K562 (cell line): ENCODE results near the gene BEST3. TPM values are rescaled to one million over a fixed set of nuclear protein-coding genes. Genes with fewer than 3 reads are reported as not detected.

ENCODE experiments used
- CBX3 ChIP-seq, 2 experiments: IDR thresholded peaks; 1 replicate in 1 of 2; 2 replicates in 1 of 2; pipeline ENCODE4 v1.6.1; 2012; ENCODE audit warnings: inconsistent platforms in 2 of 2, low read length in 2 of 2, borderline replicate concordance in 1 of 2, control low read depth in 1 of 2
- CHD1 ChIP-seq: fragments of 200-600 bp; sonication (generic); IDR thresholded peaks from one replicate; pipeline ENCODE4 v1.6.1; 2012; ENCODE audit warnings: mild to moderate bottlenecking, moderate library complexity, low read length, inconsistent platforms
- CREB5 ChIP-seq: fragments of 250-450 bp; sonication (Bioruptor Pico); IDR thresholded peaks from 2 replicates; pipeline ENCODE4 v1.5.0; 2020; ENCODE audit warnings: mild to moderate bottlenecking
- FOXM1 ChIP-seq, 2 experiments: fragments of 450-650 bp in 1 of 2; sonication (generic) in 1 of 2; formaldehyde crosslinking in 1 of 2; IDR thresholded peaks; 2 replicates each; pipeline versions ENCODE4 v1.6.1 to v1.9.0; 2017 to 2022; ENCODE audit warnings: low read depth in 2 of 2, mild to moderate bottlenecking in 2 of 2, missing genetic modification reagents in 1 of 2, moderate library complexity in 1 of 2
- GTF2B ChIP-seq: IDR thresholded peaks from 2 replicates; pipeline ENCODE4 v1.6.1; 2011; ENCODE audit not compliant: insufficient read length; ENCODE audit errors: extremely low read depth
- GTF2E2 ChIP-seq: fragments of 200-800 bp; sonication (Bioruptor generic); IDR thresholded peaks from 2 replicates; pipeline ENCODE4 v1.6.1; 2016; ENCODE audit warnings: missing genetic modification characterization, missing compliant biosample characterization
- GTF2F1 ChIP-seq: IDR thresholded peaks from 2 replicates; pipeline ENCODE4 v1.6.1; 2011; ENCODE audit warnings: low read depth, low read length, improper control_type of control experiment
- HDAC3 ChIP-seq: fragments of 450-650 bp; IDR thresholded peaks from 2 replicates; pipeline ENCODE4 v1.6.1; 2018; ENCODE audit warnings: borderline replicate concordance, mild to moderate bottlenecking, moderate library complexity; ENCODE audit not compliant: partially characterized antibody
- HES1 ChIP-seq: fragments of 450-650 bp; IDR thresholded peaks from 2 replicates; pipeline ENCODE4 v1.6.1; 2016; ENCODE audit warnings: low read depth, mild to moderate bottlenecking, moderate library complexity
- MAFF ChIP-seq: IDR thresholded peaks from 2 replicates; pipeline ENCODE4 v1.6.1; 2012; ENCODE audit warnings: low read length, improper control_type of control experiment
- MIER1 ChIP-seq: fragments of 450-650 bp; IDR thresholded peaks from 2 replicates; pipeline ENCODE4 v1.6.1; 2016; ENCODE audit warnings: antibody characterized with exemption, mild to moderate bottlenecking, low read depth
- MITF ChIP-seq: IDR thresholded peaks from 2 replicates; pipeline ENCODE4 v1.6.1; 2014; ENCODE audit warnings: antibody characterized with exemption
- NFATC3 ChIP-seq: fragments of 450-650 bp; IDR thresholded peaks from 2 replicates; pipeline ENCODE4 v1.6.1; 2017; ENCODE audit warnings: mild to moderate bottlenecking
- NR1H2 ChIP-seq: sonication (generic); formaldehyde crosslinking; IDR thresholded peaks from 2 replicates; pipeline ENCODE4 v1.4.0; 2020; ENCODE audit warnings: mild to moderate bottlenecking, missing genetic modification reagents
- PHTF2 ChIP-seq: fragments of 250-450 bp; sonication (Bioruptor Pico); IDR thresholded peaks from 2 replicates; pipeline ENCODE4 v1.5.0; 2021; ENCODE audit warnings: mild to moderate bottlenecking
- PTTG1 ChIP-seq: fragments of 450-650 bp; IDR thresholded peaks from 2 replicates; pipeline ENCODE4 v1.6.1; 2016; ENCODE audit warnings: low read depth, mild to moderate bottlenecking, missing genetic modification characterization, missing compliant biosample characterization
- RUNX1 ChIP-seq: sonication (generic); IDR thresholded peaks from 2 replicates; pipeline ENCODE4 v1.6.1; 2016; ENCODE audit warnings: antibody characterized with exemption, low read depth
- SIX5 ChIP-seq, 2 experiments: IDR thresholded peaks; 2 replicates each; pipeline ENCODE4 v1.6.1; 2011; ENCODE audit warnings: low read length in 2 of 2, borderline replicate concordance in 1 of 2, low read depth in 1 of 2, mild to moderate bottlenecking in 1 of 2, moderate library complexity in 1 of 2; ENCODE audit not compliant: insufficient read depth in 1 of 2
- SPI1 ChIP-seq: IDR thresholded peaks from 2 replicates; pipeline ENCODE4 v1.6.1; 2011; ENCODE audit warnings: low read depth, low read length, control low read depth, borderline replicate concordance
- TEAD4 ChIP-seq, 2 experiments: sonication (generic) in 1 of 2; formaldehyde crosslinking in 1 of 2; IDR thresholded peaks; 2 replicates each; pipeline versions ENCODE4 v1.6.1 to v1.8.0; 2012 to 2022; ENCODE audit warnings: borderline replicate concordance in 1 of 2, inconsistent platforms in 1 of 2, low read length in 1 of 2, mild to moderate bottlenecking in 1 of 2, missing genetic modification reagents in 1 of 2
- ZBTB34 ChIP-seq: fragments of 250-450 bp; sonication (Bioruptor Pico); IDR thresholded peaks from 2 replicates; pipeline ENCODE4 v1.8.0; 2021; ENCODE audit warnings: mild to moderate bottlenecking, moderate library complexity
- ZC3H11A ChIP-seq: IDR thresholded peaks from 2 replicates; pipeline ENCODE4 v1.6.1; 2012; ENCODE audit warnings: low read depth, low read length, improper control_type of control experiment
- ZNF146 ChIP-seq: IDR thresholded peaks from one replicate; pipeline ENCODE4 v1.6.1; 2018; ENCODE audit warnings: missing compliant biosample characterization; ENCODE audit not compliant: unreplicated experiment
- ZNF316 ChIP-seq: fragments of 450-650 bp; IDR thresholded peaks from 2 replicates; pipeline ENCODE4 v1.6.1; 2016
- ZSCAN32 ChIP-seq: fragments of 450-650 bp; formaldehyde crosslinking; IDR thresholded peaks from 2 replicates; pipeline ENCODE4 v1.4.0; 2020; ENCODE audit warnings: mild to moderate bottlenecking, moderate library complexity
- polyA plus RNA-seq, 8 experiments: library from polyadenylated mRNA; depleted of rRNA in 4 of 8; stranded (reverse) in 5 of 8; unstranded in 3 of 8; fragments of >200 nt; fragmentation: Nextera tagmentation in 2 of 8; fragmentation: Illumina TruSeq in 1 of 8; extraction: Ambion mirVana in 2 of 8; extraction: Trizol in 1 of 8; gene quantifications; 2 replicates each; pipeline versions ENCODE4 v1.2.1 to v1.2.3, GENCODE V29; 2011 to 2014; ENCODE audit warnings: inconsistent platforms in 1 of 8, missing spikeins in 1 of 8
- total RNA-seq, 7 experiments: library from RNA; depleted of rRNA in 6 of 7; stranded (reverse); fragments of >200 nt in 6 of 7; fragmentation: Illumina TruSeq in 2 of 7; extraction: Trizol in 2 of 7; gene quantifications; 2 replicates each; pipeline versions ENCODE4 v1.2.1 to v1.2.3, GENCODE V29; 2011 to 2021; ENCODE audit warnings: low replicate concordance in 1 of 7

BEST3 gene
- total and polyA plus RNA-seq, 9 of the 15 experiments (the other 6 are each of a cell fraction or from before 2014, with no cell fraction given) = 0.15 TPM; not detected in 8

GRCh38 chr12:69623970-69624369 lies 75.1 kb downstream of the BEST3 start (continued):
- no peak for TF ChIP-seq CREB5 (CRISPR knock-in tag)
- peak; percentile 68; the same call in 1 of the 2 replicates for TF ChIP-seq MIER1
- no peak for TF ChIP-seq GTF2E2 (tag)
- TF ChIP-seq ZC3H11A = no peak
- TF ChIP-seq PHTF2 (CRISPR knock-in tag) = no peak
- TF ChIP-seq SIX5 (IDR thresholded peaks at IDR 0.05; ENCODE audit: borderline replicate concordance in 1 of 2, insufficient read depth in 1 of 2, low read depth in 1 of 2, low read length in 2 of 2) = no peak
- TF ChIP-seq HDAC3 = peak; percentile 97
- TF ChIP-seq NFATC3 = peak; percentile 71; the same call in 1 of the 2 replicates
- TF ChIP-seq ZNF316 = no peak
- no peak for TF ChIP-seq ZNF146 (CRISPR knock-in tag)
- peak in 1 of 2 experiments; percentile 91; a peak in 1 of 3 replicates for TF ChIP-seq CBX3 (IDR thresholded peaks at IDR 0.05; ENCODE audit: borderline replicate concordance in 1 of 2, low read length in 2 of 2)
- no peak for TF ChIP-seq MAFF
- TF ChIP-seq HES1 = peak; percentile 99
- TF ChIP-seq MITF = peak; percentile 99
- TF ChIP-seq FOXM1 (IDR thresholded peaks at IDR 0.05; ENCODE audit: low read depth) = peak; percentile 97
- no peak for TF ChIP-seq FOXM1 (CRISPR knock-in tag; IDR thresholded peaks at IDR 0.05; ENCODE audit: low read depth)
- TF ChIP-seq TEAD4 (IDR thresholded peaks at IDR 0.05; ENCODE audit: low read length) = peak; percentile 99
- no peak for TF ChIP-seq TEAD4 (CRISPR knock-in tag; IDR thresholded peaks at IDR 0.05; ENCODE audit: borderline replicate concordance)
- peak; percentile 86 for TF ChIP-seq RUNX1
- no peak for TF ChIP-seq GTF2F1
- no peak for TF ChIP-seq SPI1
- TF ChIP-seq ZBTB34 = no peak
- no peak for TF ChIP-seq CHD1
- TF ChIP-seq NR1H2 (CRISPR knock-in tag) = no peak
- TF ChIP-seq PTTG1 (tag) = no peak
- no peak for TF ChIP-seq GTF2B
- no peak for TF ChIP-seq ZSCAN32 (CRISPR knock-in tag)
